ENCODE data around the gene CDH23. TPM values are rescaled to one million over a fixed set of nuclear protein-coding genes. Genes with fewer than 3 reads are reported as not detected.

The CDH23 gene
- total RNA-seq, 1 donor from 2014 or later, result 10.3 TPM

- intact Hi-C loops (cut with DNase I), result no loop called here
- H3K4me3 ChIP-seq, result no peak overlapping the region
- H3K36me3 ChIP-seq, result no peaks in the 10 kb centered on the region
- no peaks in the 10 kb centered on the region for H3K9me3 ChIP-seq
- no peaks in the 10 kb centered on the region for H3K27me3 ChIP-seq
- TF ChIP-seq POLR2AphosphoS5 (IDR thresholded peaks at IDR 0.05; ENCODE audit: insufficient read depth in 1 of 2, low read depth in 1 of 2) (no peak), CTCF (IDR thresholded peaks at IDR 0.05) (no peak), POLR2A (IDR thresholded peaks at IDR 0.05) (no peak)
- no peaks in the 10 kb centered on the region for H3K4me1 ChIP-seq
- DNase-seq (ENCODE audit: extremely low spot score in 2 of 2), result peak in 1 of 2 donors; percentile 72
- no peak overlapping the region for H3K27ac ChIP-seq
Observed at GRCh38 chr10:71424496-71425194, 27.9 kb downstream of the CDH23 start.

- intact Hi-C loops (cut with DNase I), result no loop called here
- DNase-seq (ENCODE audit: extremely low spot score in 2 of 2), result peak in 1 of 2 donors; percentile 67
- Histone ChIP-seq H3K27ac (no peak overlapping the region), H3K4me3 (no peak overlapping the region), H3K4me1 (no peaks in the 10 kb centered on the region), H3K27me3 (no peaks in the 10 kb centered on the region), H3K9me3 (no peaks in the 10 kb centered on the region), H3K36me3 (no peaks in the 10 kb centered on the region)
- no peak for TF ChIP-seq POLR2A (IDR thresholded peaks at IDR 0.05)
- no peak for TF ChIP-seq CTCF (IDR thresholded peaks at IDR 0.05)
- no peak for TF ChIP-seq POLR2AphosphoS5 (IDR thresholded peaks at IDR 0.05; ENCODE audit: insufficient read depth in 1 of 2, low read depth in 1 of 2)
Observed at GRCh38 chr10:71426058-71426605, 29.4 kb downstream of the CDH23 start.

- DNase-seq (ENCODE audit: extremely low spot score in 2 of 2), result no peak
- Histone ChIP-seq H3K4me1 (no peaks in the 10 kb centered on the region), H3K27ac (no peak overlapping the region), H3K9me3 (no peaks in the 10 kb centered on the region), H3K4me3 (no peak overlapping the region), H3K27me3 (no peaks in the 10 kb centered on the region), H3K36me3 (no peaks in the 10 kb centered on the region)
- no peak for TF ChIP-seq POLR2A (IDR thresholded peaks at IDR 0.05)
- no peak for TF ChIP-seq POLR2AphosphoS5 (IDR thresholded peaks at IDR 0.05; ENCODE audit: insufficient read depth in 1 of 2, low read depth in 1 of 2)
- intact Hi-C loops (cut with DNase I), result no loop called here
Observed at GRCh38 chr10:71427246-71427645, 30.5 kb downstream of the CDH23 start.

- H3K27ac ChIP-seq, result no peak overlapping the region
- peak in 1 of 2 donors; percentile 70 for DNase-seq (ENCODE audit: extremely low spot score in 2 of 2)
- H3K27me3 ChIP-seq, result no peaks in the 10 kb centered on the region
- H3K4me3 ChIP-seq, result no peak overlapping the region
- no peaks in the 10 kb centered on the region for H3K9me3 ChIP-seq
- H3K4me1 ChIP-seq, result no peaks in the 10 kb centered on the region
- intact Hi-C loops (cut with DNase I), result no loop called here
- no peaks in the 10 kb centered on the region for H3K36me3 ChIP-seq
- TF ChIP-seq POLR2A (IDR thresholded peaks at IDR 0.05) (no peak), CTCF (IDR thresholded peaks at IDR 0.05) (no peak), POLR2AphosphoS5 (IDR thresholded peaks at IDR 0.05; ENCODE audit: insufficient read depth in 1 of 2, low read depth in 1 of 2) (no peak)
Observed at GRCh38 chr10:71429304-71429703, 32.6 kb downstream of the CDH23 start.

GRCh38 chr10:71429929-71430328, 33.2 kb downstream of the CDH23 start:
- H3K4me1 ChIP-seq, result no peaks in the 10 kb centered on the region
- H3K9me3 ChIP-seq, result no peaks in the 10 kb centered on the region
- no peak overlapping the region for H3K27ac ChIP-seq
- H3K4me3 ChIP-seq, result no peak overlapping the region
- intact Hi-C loops (cut with DNase I), result no loop called here
- H3K27me3 ChIP-seq, result no peaks in the 10 kb centered on the region
- no peaks in the 10 kb centered on the region for H3K36me3 ChIP-seq
- TF ChIP-seq POLR2AphosphoS5 (IDR thresholded peaks at IDR 0.05; ENCODE audit: insufficient read depth in 1 of 2, low read depth in 1 of 2) (no peak), POLR2A (IDR thresholded peaks at IDR 0.05) (no peak), CTCF (IDR thresholded peaks at IDR 0.05) (no peak)
- DNase-seq (ENCODE audit: extremely low spot score in 2 of 2), result peak in 1 of 2 donors; percentile 61

Measured in vagina (tissue), 2 donors.